ENCODE data around the gene GCN1.

GCN1 gene

DNA sequence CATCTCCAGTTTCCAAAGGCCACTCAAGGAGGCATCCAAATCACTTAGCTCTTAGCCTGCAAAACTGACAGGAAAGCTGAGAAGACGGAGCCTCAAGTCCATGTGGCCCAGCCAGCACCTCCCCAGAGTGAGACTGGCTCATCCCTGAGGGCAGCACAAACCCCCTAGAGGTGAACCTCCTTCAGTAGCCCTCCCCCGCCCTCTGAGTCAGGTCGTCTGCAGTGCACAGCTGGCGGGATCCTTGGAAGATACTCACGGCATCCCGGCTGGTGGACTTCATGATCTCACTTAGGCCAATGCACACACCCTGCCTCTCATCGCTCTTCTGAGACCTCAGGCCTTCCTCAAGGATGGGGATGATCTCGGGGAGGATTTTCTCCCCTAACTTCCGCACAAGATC is 53.9 kb downstream of the GCN1 start:
- DNase-seq (ENCODE audit: low read depth, low spot score), result no peak

- DNase-seq (ENCODE audit: low read depth, low spot score), result peak; percentile 73
Measured at GRCh38 chr12:120139958-120140357, 54.6 kb downstream of the GCN1 start.

- DNase-seq (ENCODE audit: low read depth, low spot score), result no peak
Measured at GRCh38 chr12:120138366-120138765, 56.1 kb downstream of the GCN1 start.

DNA sequence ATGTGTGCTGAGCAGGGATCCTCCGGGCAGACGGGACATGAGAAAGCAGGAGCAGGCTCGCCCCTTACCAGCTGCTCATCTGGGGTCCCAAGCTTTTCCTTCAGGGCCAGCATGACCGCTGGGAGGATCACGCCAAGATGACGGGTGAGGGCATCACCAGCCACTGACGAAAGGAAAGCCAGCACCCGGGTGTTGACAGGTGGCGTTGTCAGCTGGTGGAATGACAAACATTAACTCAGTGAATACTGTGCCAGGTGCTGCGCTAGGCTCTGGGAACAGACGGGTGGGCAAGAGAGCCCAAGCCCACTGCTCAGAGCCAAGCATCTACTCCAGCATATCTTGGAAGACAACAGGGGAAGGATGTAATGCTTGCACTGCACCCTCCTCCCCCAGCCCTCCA is 56.7 kb downstream of the GCN1 start:
- DNase-seq (ENCODE audit: low read depth, low spot score), result no peak

DNA sequence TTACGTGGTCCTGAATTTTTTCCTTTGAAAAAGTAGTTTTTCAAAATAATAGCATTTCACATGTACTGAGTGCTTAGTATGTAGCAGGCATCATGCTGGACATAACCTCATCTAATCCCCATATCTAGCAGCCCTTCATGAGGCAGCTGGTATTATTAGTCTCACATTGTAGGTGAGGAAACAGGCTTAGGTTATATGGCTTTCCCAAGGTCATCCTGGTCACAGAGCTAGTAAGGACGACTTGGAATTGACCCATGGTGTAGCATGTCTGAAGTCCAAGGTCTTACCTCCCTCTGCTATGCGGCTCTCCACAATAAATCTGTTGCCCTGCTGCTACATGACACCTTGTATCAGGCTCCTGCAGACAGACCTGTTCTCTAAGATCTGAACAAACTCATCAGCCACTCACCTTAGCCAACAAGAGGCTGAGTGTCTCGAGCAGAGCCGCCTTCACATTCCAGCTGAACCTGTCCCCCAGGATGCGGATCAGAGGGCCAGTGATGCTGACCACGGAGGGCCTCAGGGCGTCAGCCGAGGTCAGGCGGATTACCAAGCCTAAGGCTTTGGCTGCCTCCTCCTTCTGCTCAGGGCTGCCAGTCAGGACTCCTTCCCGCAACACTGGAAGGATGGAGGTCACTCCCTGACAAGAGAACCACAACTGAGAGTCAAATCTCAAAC is 58.3 kb downstream of the GCN1 start:
- DNase-seq (ENCODE audit: low read depth, low spot score), result no peak

DNA sequence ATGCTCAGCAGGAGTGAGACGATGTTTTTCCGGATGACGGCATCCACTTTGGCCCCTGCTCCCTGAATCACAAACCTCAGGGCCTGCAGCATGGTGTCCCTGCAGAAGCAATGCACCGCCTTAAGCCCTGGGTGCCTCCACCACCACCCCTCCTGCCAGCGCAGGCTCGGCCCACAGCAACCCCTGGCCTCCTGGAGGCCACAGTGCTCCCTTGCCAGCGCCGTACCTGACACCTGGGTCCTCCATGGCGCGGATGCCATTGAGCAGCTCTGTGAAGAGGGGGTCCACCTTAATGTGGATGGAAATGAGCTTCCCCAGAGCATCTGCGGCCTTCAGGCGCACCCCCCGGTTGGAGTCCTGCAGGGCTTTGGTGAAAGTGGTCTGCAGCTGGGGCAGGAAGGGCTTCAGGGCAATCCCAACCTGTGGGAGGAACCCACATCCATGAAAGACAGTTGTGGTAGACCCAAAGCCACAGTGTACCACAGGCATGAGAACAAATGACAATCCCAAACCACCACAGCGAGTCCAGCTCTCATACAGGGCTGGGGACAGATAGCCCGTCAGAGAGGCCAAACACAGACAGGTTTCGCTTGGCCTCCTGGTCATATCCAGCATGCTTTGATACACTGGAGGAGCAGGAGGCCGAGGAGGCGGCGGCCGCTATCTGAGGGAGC is 60.1 kb downstream of the GCN1 start:
- DNase-seq (ENCODE audit: low read depth, low spot score), result no peak

DNA sequence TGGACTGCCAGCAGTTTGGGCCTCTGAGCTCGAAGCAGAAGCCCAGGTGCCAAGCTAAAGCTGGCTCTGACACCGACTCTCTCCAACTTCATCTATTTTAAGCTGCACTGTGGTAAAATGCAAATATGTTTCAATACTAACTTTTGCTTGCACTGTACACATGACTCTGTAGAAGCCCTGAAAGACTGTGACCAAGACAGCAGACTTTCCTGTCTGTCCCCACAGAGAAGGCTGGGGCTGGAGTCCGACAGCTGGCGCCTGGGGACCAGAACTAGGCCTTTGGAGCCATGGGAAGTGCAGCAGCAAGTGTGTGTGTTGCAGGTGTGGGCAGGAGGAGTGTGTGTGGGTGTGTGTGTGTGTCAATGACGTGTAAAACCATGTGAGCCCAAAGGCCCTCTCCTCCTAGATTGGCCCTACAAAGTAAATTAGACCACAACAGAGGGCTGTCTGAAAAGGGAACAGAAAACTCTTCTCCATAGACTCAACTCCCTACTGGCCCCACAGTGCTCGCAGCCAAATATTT is 61.6 kb downstream of the GCN1 start:
- no peak for DNase-seq (ENCODE audit: low read depth, low spot score)

GRCh38 chr12:120132054-120132836 is 62.3 kb downstream of the GCN1 start:
- no peak for DNase-seq (ENCODE audit: low read depth, low spot score)

DNA sequence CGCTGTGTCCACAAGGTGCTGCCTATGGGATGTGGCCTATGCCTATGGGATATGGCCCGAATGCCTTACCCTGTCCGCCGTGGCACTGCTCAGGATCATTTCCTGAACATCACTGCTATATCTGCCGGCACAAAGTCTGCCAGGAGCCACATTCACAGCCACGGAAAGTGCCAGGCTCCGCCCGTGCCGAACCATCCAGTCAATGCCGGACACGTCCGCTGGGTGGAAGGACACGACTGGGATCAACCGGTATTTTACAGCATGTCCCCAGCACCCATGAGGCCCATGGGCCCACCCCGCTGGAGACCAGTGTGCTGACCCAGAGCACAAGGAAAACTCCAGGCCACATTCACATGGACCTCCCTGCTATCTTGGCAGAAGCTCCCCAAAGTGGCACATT is 63.4 kb downstream of the GCN1 start:
- no peak for DNase-seq (ENCODE audit: low read depth, low spot score)

DNA sequence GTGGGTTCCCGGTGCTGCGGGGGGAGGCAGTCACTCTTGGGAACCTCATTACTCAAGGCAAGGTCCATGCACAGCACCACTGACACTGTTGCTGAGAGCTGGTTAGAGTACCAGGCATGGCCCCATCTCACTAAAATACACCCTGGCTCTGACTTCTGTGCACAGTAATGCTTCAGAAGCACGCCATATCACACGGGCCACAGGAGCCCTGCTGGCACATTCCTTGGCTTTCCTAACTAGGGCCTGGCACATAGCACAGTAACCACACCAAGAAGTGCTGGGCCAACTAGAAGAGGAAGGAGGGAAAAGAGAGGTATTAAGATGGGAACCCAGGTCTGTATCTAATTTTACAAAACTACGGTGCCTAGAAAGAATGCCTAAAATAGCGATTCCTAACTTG is 64.5 kb downstream of the GCN1 start:
- peak; percentile 69 for DNase-seq (ENCODE audit: low read depth, low spot score)

- DNase-seq (ENCODE audit: low read depth, low spot score), result peak; percentile 67
Measured at GRCh38 chr12:120126635-120127005, 67.9 kb downstream of the GCN1 start.

GRCh38 chr12:120125792-120126634 is 68.5 kb downstream of the GCN1 start:
- no peak for DNase-seq (ENCODE audit: low read depth, low spot score)

DNA sequence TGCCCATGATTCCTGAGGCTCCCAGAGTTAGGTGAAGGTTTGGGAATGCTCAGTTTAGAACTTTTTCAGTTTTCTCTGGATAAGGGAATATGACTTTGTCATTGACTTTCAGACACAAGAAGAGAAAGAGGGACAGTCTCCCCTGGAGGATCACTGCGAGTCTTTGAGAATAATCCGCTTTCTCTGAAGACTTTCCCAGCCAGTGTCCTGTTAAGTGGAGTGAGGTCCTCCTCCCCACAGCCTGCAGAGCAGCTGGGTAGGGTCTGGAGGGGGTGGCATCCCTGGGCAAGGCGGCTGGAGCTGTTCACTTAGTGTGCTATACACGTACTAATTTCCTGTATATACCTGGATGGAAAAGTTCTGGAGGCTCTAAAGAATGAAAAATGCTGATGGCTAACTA is 69.5 kb downstream of the GCN1 start:
- DNase-seq (ENCODE audit: low read depth, low spot score), result no peak

DNA sequence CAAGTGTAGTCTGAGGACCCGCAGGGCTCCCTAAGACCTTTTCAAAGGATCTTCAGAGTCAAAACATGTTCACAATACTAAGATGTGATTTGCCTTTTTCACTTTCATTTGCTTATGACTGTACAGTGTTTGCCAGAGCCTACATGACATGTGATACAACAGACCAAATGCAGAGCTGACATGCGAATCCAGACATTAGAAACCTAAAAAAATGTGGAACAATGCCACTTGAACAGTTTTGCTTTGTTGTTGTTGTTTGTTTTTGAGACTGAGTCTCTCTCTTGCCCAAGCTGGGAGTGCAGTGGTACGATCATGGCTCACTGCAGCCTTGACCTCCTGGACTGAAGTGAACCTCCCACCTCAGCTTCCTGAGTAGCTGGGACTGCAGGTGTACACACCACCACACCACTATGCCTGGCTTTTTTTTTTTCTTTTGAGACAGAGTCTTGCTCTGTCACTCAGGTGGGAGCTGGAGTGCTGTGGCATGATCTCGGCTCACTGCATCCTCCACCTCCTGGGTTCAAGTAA is 72.7 kb downstream of the GCN1 start:
- no peak for DNase-seq (ENCODE audit: low read depth, low spot score)

- DNase-seq (ENCODE audit: low read depth, low spot score), result no peak
Measured at GRCh38 chr12:120121343-120121742, 73.2 kb downstream of the GCN1 start.

GRCh38 chr12:120119271-120119973 is 75.1 kb downstream of the GCN1 start:
- DNase-seq (ENCODE audit: low read depth, low spot score), result no peak

- DNase-seq (ENCODE audit: low read depth, low spot score), result peak; percentile 28
Measured at GRCh38 chr12:120118321-120119061, 76.0 kb downstream of the GCN1 start.

DNA sequence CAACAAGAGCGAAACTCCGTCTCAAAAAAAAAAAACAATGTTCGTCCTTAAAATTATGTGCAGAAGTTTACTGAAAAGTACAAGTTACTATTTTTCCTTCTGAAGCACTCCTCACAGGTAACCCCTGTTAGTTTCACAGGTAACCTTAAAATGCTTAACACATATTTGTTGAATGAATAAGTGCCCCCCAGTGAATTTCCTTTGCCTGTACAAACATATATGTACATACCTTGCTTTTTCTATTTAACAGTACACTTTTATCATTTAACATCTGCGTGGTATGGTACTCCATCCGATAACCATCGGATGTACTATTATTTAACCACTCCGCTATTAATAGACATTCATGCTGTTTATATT is 76.6 kb downstream of the GCN1 start:
- no peak for DNase-seq (ENCODE audit: low read depth, low spot score)

GRCh38 chr12:120116792-120117651 is 77.5 kb downstream of the GCN1 start:
- peak; percentile 99 for DNase-seq (ENCODE audit: low read depth, low spot score)
